H1 (cell line): Measurements from ENCODE around the gene GPR37. TPM values are rescaled to one million over a fixed set of nuclear protein-coding genes. Genes with fewer than 3 reads are reported as not detected.

Experiments
- CTCF ChIA-PET: fragments of 300-600 bp; sonication (Branson Sonifier 250); formaldehyde crosslinking; loops from one replicate; lab custom pipeline; 2021; ENCODE audit not compliant: partially characterized antibody; lab: Charles Lee
- POLR2A ChIA-PET: fragments of 300-600 bp; sonication (Branson Sonifier 250); formaldehyde crosslinking; loops from one replicate; lab custom pipeline; 2021; ENCODE audit warnings: inconsistent platforms; ENCODE audit not compliant: partially characterized antibody; lab: Charles Lee
- DNase-seq, 2 experiments: peaks; one replicate each; pipeline versions ENCODE4 v3.0.0 to v3.0.0-alpha.2; 2010 to 2022; ENCODE audit warnings: low spot score in 2 of 2, low read depth in 1 of 2, mixed read lengths in 1 of 2
- FAIRE-seq: peaks from 2 replicates; lab custom pipeline; 2011; peaks lifted over from hg19 to GRCh38; lab: Jason Lieb, UNC
- H2AFZ ChIP-seq: 2 replicates; pipeline ENCODE4 v1.8.1; 2012; ENCODE audit warnings: low read length, inconsistent platforms
- H2AK5ac ChIP-seq: 2 replicates; pipeline ENCODE4 v1.6.1; 2013; ENCODE audit warnings: low read depth, low read length
- H2BK120ac ChIP-seq: replicated peaks from 2 replicates; pipeline ENCODE3; 2013; ENCODE audit warnings: low read depth, low read length, inconsistent platforms
- H2BK12ac ChIP-seq: 2 replicates; pipeline ENCODE4 v1.6.1; 2013; ENCODE audit warnings: low read depth, low read length
- H2BK15ac ChIP-seq: 2 replicates; pipeline ENCODE4 v1.6.1; 2013; ENCODE audit warnings: low read length
- H2BK20ac ChIP-seq: 2 replicates; pipeline ENCODE4 v1.6.1; 2013; ENCODE audit warnings: low read length
- H2BK5ac ChIP-seq: 2 replicates; pipeline ENCODE4 v1.6.1; 2013; ENCODE audit warnings: low read depth, low read length
- H3K14ac ChIP-seq: 2 replicates; pipeline ENCODE4 v1.6.1; 2013; ENCODE audit warnings: inconsistent platforms; ENCODE audit not compliant: insufficient read length
- H3K18ac ChIP-seq: 2 replicates; pipeline ENCODE4 v1.6.1; 2013; ENCODE audit warnings: low read length; ENCODE audit errors: extremely low read depth
- H3K23ac ChIP-seq: 2 replicates; pipeline ENCODE4 v1.6.1; 2013; ENCODE audit warnings: inconsistent platforms; ENCODE audit not compliant: insufficient read length
- H3K23me2 ChIP-seq: 2 replicates; pipeline ENCODE4 v1.6.1; 2013; ENCODE audit warnings: low read depth, low read length
- H3K27ac ChIP-seq: 2 replicates; pipeline ENCODE4 v1.6.1; 2011; ENCODE audit warnings: low read depth, low read length, inconsistent platforms
- H3K27me3 ChIP-seq, 4 experiments: replicated peaks in 1 of 4; 1 replicate in 1 of 4; 2 replicates in 3 of 4; pipeline versions ENCODE4 v1.6.1 to v1.8.1; 2011 to 2013; ENCODE audit warnings: low read length in 3 of 4, mild to moderate bottlenecking in 3 of 4, inconsistent platforms in 2 of 4, mixed read lengths in 2 of 4, moderate library complexity in 1 of 4; ENCODE audit not compliant: control insufficient read depth in 3 of 4, insufficient read depth in 3 of 4; ENCODE audit errors: extremely low read depth in 1 of 4
- H3K36me3 ChIP-seq, 4 experiments: 2 replicates each; pipeline versions ENCODE4 v1.6.1 to v1.8.1; 2011 to 2013; ENCODE audit warnings: mild to moderate bottlenecking in 4 of 4, low read length in 3 of 4, moderate library complexity in 2 of 4, control low read depth in 1 of 4, inconsistent platforms in 1 of 4; ENCODE audit not compliant: insufficient read depth in 4 of 4, control insufficient read depth in 2 of 4
- H3K4ac ChIP-seq: replicated peaks from 2 replicates; pipeline ENCODE3; 2013; ENCODE audit warnings: low read length, low read depth, mixed read lengths, inconsistent platforms; ENCODE audit not compliant: insufficient read length
- H3K4me1 ChIP-seq, 4 experiments: replicated peaks in 1 of 4; 1 replicate in 1 of 4; 2 replicates in 3 of 4; pipeline versions ENCODE4 v1.6.1 to v1.8.1; 2011 to 2013; ENCODE audit warnings: low read length in 3 of 4, inconsistent platforms in 2 of 4, mixed read lengths in 1 of 4; ENCODE audit not compliant: insufficient read depth in 4 of 4, control insufficient read depth in 3 of 4
- H3K4me2 ChIP-seq, 2 experiments: 2 replicates each; pipeline versions ENCODE4 v1.6.1 to v1.8.1; 2011 to 2013; ENCODE audit warnings: low read depth in 2 of 2, low read length in 2 of 2, control low read depth in 1 of 2, inconsistent platforms in 1 of 2, mild to moderate bottlenecking in 1 of 2; ENCODE audit not compliant: insufficient read depth in 1 of 2
- H3K4me3 ChIP-seq, 4 experiments: fragments of 200-600, 300-600 bp in 1 of 4; sonication (generic), shearing (Covaris generic), sonication (Bioruptor Twin) in 1 of 4; 2 replicates each; pipeline versions ENCODE4 v1.5.1 to v1.8.1; 2011 to 2016; ENCODE audit warnings: low read length in 4 of 4, low read depth in 3 of 4, control low read depth in 2 of 4, inconsistent platforms in 2 of 4, mild to moderate bottlenecking in 2 of 4, mixed read lengths in 1 of 4, moderate library complexity in 1 of 4; ENCODE audit not compliant: insufficient read depth in 2 of 4; ENCODE audit errors: extremely low read depth in 1 of 4
- H3K56ac ChIP-seq: replicated peaks from 2 replicates; pipeline ENCODE3; 2013; ENCODE audit warnings: low read depth, mild to moderate bottlenecking, mixed read lengths, low read length, inconsistent platforms; ENCODE audit not compliant: insufficient read length
- H3K79me1 ChIP-seq: 2 replicates; pipeline ENCODE4 v1.6.1; 2013; ENCODE audit warnings: low read depth, low read length, control low read depth
- H3K79me2 ChIP-seq, 2 experiments: 2 replicates each; pipeline versions ENCODE4 v1.6.1 to v1.8.1; 2012 to 2013; ENCODE audit warnings: low read length in 2 of 2, mild to moderate bottlenecking in 2 of 2, inconsistent platforms in 1 of 2; ENCODE audit not compliant: insufficient read depth in 2 of 2, control insufficient read depth in 1 of 2
- H3K9ac ChIP-seq, 4 experiments: replicated peaks in 1 of 4; 1 replicate in 1 of 4; 2 replicates in 3 of 4; pipeline versions ENCODE4 v1.6.1 to v1.8.1; 2011 to 2013; ENCODE audit warnings: low read depth in 3 of 4, low read length in 3 of 4, control low read depth in 2 of 4, mild to moderate bottlenecking in 2 of 4, moderate library complexity in 2 of 4, inconsistent platforms in 1 of 4; ENCODE audit errors: extremely low read depth in 1 of 4
- H3K9me3 ChIP-seq, 2 experiments: 2 replicates each; pipeline versions ENCODE4 v1.6.1 to v1.8.1; 2012 to 2013; ENCODE audit warnings: mild to moderate bottlenecking in 2 of 2, moderate library complexity in 2 of 2, control low read depth in 1 of 2, inconsistent platforms in 1 of 2, low read depth in 1 of 2, low read length in 1 of 2, mixed read lengths in 1 of 2; ENCODE audit not compliant: insufficient read depth in 2 of 2
- H4K20me1 ChIP-seq, 2 experiments: replicated peaks in 1 of 2; 2 replicates each; pipeline versions ENCODE3 to v1.8.1; 2011 to 2013; ENCODE audit warnings: inconsistent platforms in 2 of 2, low read length in 2 of 2, mild to moderate bottlenecking in 1 of 2; ENCODE audit not compliant: insufficient read depth in 2 of 2, control insufficient read depth in 1 of 2
- H4K5ac ChIP-seq: 2 replicates; pipeline ENCODE4 v1.6.1; 2013; ENCODE audit warnings: low read length, low read depth, mixed read lengths, inconsistent platforms; ENCODE audit not compliant: insufficient read length
- H4K8ac ChIP-seq: 2 replicates; pipeline ENCODE4 v1.8.0; 2013; ENCODE audit warnings: mild to moderate bottlenecking, moderate library complexity, low read length, inconsistent platforms; ENCODE audit not compliant: insufficient read depth; ENCODE audit errors: extremely low read depth
- H4K91ac ChIP-seq: replicated peaks from 2 replicates; pipeline ENCODE3; 2013; ENCODE audit warnings: low read length, mixed read lengths, inconsistent platforms; ENCODE audit not compliant: insufficient read length
- BCL11A ChIP-seq, 2 experiments: IDR thresholded peaks; one replicate each; pipeline ENCODE4 v1.6.1; 2011; ENCODE audit warnings: low read depth in 2 of 2, low read length in 2 of 2, mild to moderate bottlenecking in 2 of 2
- CBX5 ChIP-seq: fragments of 300-800, 300-1000 bp; sonication (generic); IDR thresholded peaks from 2 replicates; pipeline ENCODE4 v1.7.1; 2016; ENCODE audit warnings: antibody characterized with exemption, low read length, low read depth
- CTBP2 ChIP-seq: IDR thresholded peaks from 2 replicates; pipeline ENCODE4 v1.7.0; 2011; ENCODE audit warnings: borderline replicate concordance, mild to moderate bottlenecking, moderate library complexity, mixed read lengths, low read length; ENCODE audit not compliant: insufficient read depth, insufficient read length
- EGR1 ChIP-seq: IDR thresholded peaks from 2 replicates; pipeline ENCODE4 v1.6.1; 2011; ENCODE audit warnings: low read depth, low read length, borderline replicate concordance
- KDM1A ChIP-seq: fragments of 200-600, 300-600 bp; sonication (generic); IDR thresholded peaks from 2 replicates; pipeline ENCODE4 v1.7.1; 2016; ENCODE audit warnings: mild to moderate bottlenecking, low read length, borderline replicate concordance
- SAP30 ChIP-seq: fragments of 300-600 bp; sonication (generic); IDR thresholded peaks from 2 replicates; pipeline ENCODE4 v1.7.1; 2012; ENCODE audit warnings: low read length, moderate library complexity, mild to moderate bottlenecking, inconsistent platforms; ENCODE audit not compliant: insufficient read depth, insufficient replicate concordance
- TAF1 ChIP-seq: IDR thresholded peaks from 2 replicates; pipeline ENCODE4 v1.6.1; 2011; ENCODE audit warnings: mild to moderate bottlenecking, low read depth, low read length
- ZNF274 ChIP-seq: IDR thresholded peaks from 2 replicates; pipeline ENCODE4 v1.7.0; 2012; ENCODE audit warnings: low read length, borderline replicate concordance; ENCODE audit errors: extremely low read depth
- whole genome bisulfite sequencing, 2 experiments: shearing (Covaris generic) in 1 of 2; methylation state at CpG; one replicate each; pipeline versions ENCODE4 v1.1.6 to v1.1.7; 2013 to 2015; ENCODE audit warnings: low lambda C conversion rate in 2 of 2, mixed read lengths in 2 of 2, inconsistent platforms in 1 of 2, low coverage in 1 of 2, missing lambda C conversion rate in 1 of 2; ENCODE audit not compliant: insufficient replicate concordance in 2 of 2, insufficient coverage in 1 of 2, insufficient read length in 1 of 2; ENCODE audit errors: extremely low coverage in 1 of 2, missing lambda C conversion rate in 1 of 2; 5-methylcytosine and 5-hydroxymethylcytosine counted together
- polyA plus RNA-seq, 7 experiments: library from polyadenylated mRNA; depleted of rRNA in 3 of 7; stranded (reverse) in 5 of 7; unstranded in 2 of 7; fragments of >200 nt in 5 of 7; fragments of 200-250 nt in 2 of 7; gene quantifications; 1 replicate in 5 of 7; 2 replicates in 1 of 7; 4 replicates in 1 of 7; pipeline versions ENCODE4 v1.2.1 to v1.2.3, GENCODE V29; 2011 to 2013; ENCODE audit warnings: missing spikeins in 2 of 7, mixed read lengths in 2 of 7
- total RNA-seq: library from RNA; stranded (reverse); fragmentation: NEBNext Ultra II Directional; extraction: Animal tissue kit (Norgen Biotek cat#: 25700); gene quantifications from 2 replicates; pipeline ENCODE4 v1.2.1, GENCODE V29; 2021

The GPR37 gene
- total and polyA plus RNA-seq, 2 of the 8 experiments (the other 6 are each of a cell fraction or from before 2014, with no cell fraction given), result 1.5 to 17.4 TPM

DNA sequence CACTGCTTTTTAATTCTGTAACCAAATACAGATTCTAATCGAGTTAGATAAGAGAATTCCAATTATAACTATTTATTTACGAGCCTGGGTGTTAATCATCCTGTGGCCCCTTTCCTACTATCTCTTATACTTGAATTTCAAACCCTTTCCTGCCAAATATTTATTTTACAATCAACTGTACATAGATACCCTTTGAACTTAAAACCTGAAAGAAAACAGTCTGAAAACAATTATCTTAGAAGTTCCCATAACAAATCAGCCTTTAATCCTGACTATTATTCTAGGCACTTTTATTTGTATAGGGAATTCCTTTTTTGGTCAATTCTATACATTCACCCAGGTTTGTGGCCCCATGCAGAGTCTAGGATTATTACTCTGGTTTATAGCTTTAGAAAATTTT lies 10.6 kb upstream of the GPR37 start:
- Histone ChIP-seq H3K4me3 (no peak overlapping the region), H3K23me2 (no peaks in the 10 kb centered on the region), H3K18ac (no peak overlapping the region), H4K91ac (no peak overlapping the region), H2BK20ac (no peak overlapping the region), H4K5ac (no peak overlapping the region), H2BK15ac (no peak overlapping the region), H3K4me1 (no peaks in the 10 kb centered on the region), H2BK120ac (no peak overlapping the region), H3K79me1 (no peaks in the 10 kb centered on the region), H2BK5ac (no peak overlapping the region), H2BK12ac (no peak overlapping the region), H3K56ac (no peak overlapping the region), H3K9me3 (no peaks in the 10 kb centered on the region), H4K8ac (no peak overlapping the region), H3K4ac (no peak overlapping the region), H2AFZ (no peak overlapping the region), H3K27me3 (no peaks in the 10 kb centered on the region), H3K9ac (no peak overlapping the region), H3K14ac (no peak overlapping the region), H3K27ac (no peak overlapping the region), H3K23ac (no peak overlapping the region), H2AK5ac (no peak overlapping the region), H3K4me2 (no peak overlapping the region), H3K36me3 (no peaks in the 10 kb centered on the region), H4K20me1 (no peaks in the 10 kb centered on the region), H3K79me2 (no peaks in the 10 kb centered on the region)
- FAIRE-seq, result no peak
- CTCF ChIA-PET, result interaction anchor here (1.4 to 1.7 kb wide), 3 partner anchors 9 to 500 kb away, joined by 4 to 5 read pairs (median 4); no protein-coding TSS in a partner anchor
- TF ChIP-seq CBX5 (no peak), TAF1 (no peak), EGR1 (no peak), CTBP2 (no peak), ZNF274 (no peak), KDM1A (no peak), SAP30 (no peak), BCL11A (IDR thresholded peaks at IDR 0.05; ENCODE audit: low read depth in 2 of 2, low read length in 2 of 2) (no peak)
- WGBS, 2 experiments, result 94% methylated on average over 2 of the region's 2 CpGs; no CpG with 5 or more reads in 1 of the 2 experiments
- POLR2A ChIA-PET, result no interaction called here
- DNase-seq, result no peak
